HCT116 (cell line): Measurements from ENCODE around the gene EMILIN2. TPM values are rescaled to one million over a fixed set of nuclear protein-coding genes. Genes with fewer than 3 reads are reported as not detected.
"Not testable (repeated sequence)": the region's sequence is repeated elsewhere in the genome, so short reads cannot be mapped to it uniquely, and the experiment has no call there.

Experiments
- ATAC-seq: fragments of 200-7000 bp; cut with Tn5 transposase; 2 replicates; pipeline ENCODE4 v1.9.1; 2020; ENCODE audit warnings: mild to moderate bottlenecking, moderate library complexity
- BruUV-seq: library from RNA; stranded (reverse); fragments of 400-500 nt; replicated peaks from 2 replicates; lab custom pipeline; 2021; lab: Mats Ljungman, UMichigan
- CTCF ChIA-PET: fragments of 300-600 bp; sonication (Branson Sonifier 250); formaldehyde crosslinking; loops from one replicate; lab custom pipeline; 2021; ENCODE audit warnings: antibody characterized with exemption; lab: Charles Lee
- POLR2A ChIA-PET: fragments of 300-600, 350-600 bp; sonication (Branson Sonifier 250); formaldehyde crosslinking; loops from one replicate; lab custom pipeline; 2021; ENCODE audit warnings: antibody characterized with exemption; lab: Charles Lee
- RAD21 ChIA-PET, 2 experiments: fragments of 300-600 bp; sonication (Branson Sonifier 250); formaldehyde crosslinking; loops; one replicate each; lab custom pipeline; 2023; ENCODE audit warnings: low total read pairs in 2 of 2; ENCODE audit not compliant: uncharacterized antibody in 2 of 2, unreplicated experiment in 2 of 2, low non-redundant PET in 1 of 2; lab: Charles Lee
- DNase-seq: peaks from one replicate; pipeline ENCODE4 v3.0.0-alpha.2; 2010; ENCODE audit warnings: low read depth, low spot score
- H2AFZ ChIP-seq: fragments of 200-600 bp; shearing (Covaris generic), sonication (generic); 2 replicates; pipeline ENCODE4 v1.6.1; 2017; ENCODE audit warnings: low read depth, mixed run types, mixed read lengths, antibody characterized with exemption, low read length; ENCODE audit not compliant: poor library complexity, severe bottlenecking
- H3K27ac ChIP-seq: 2 replicates; pipeline ENCODE4 v1.5.1; 2012; ENCODE audit warnings: low read depth, low read length
- H3K27me3 ChIP-seq: fragments of 200-600 bp; sonication (generic); 2 replicates; pipeline ENCODE4 v1.6.1; 2016; ENCODE audit warnings: mixed run types, low read length, mixed read lengths; ENCODE audit not compliant: insufficient read depth
- H3K36me3 ChIP-seq, 2 experiments: fragments of 200-500 bp in 1 of 2; fragments of 200-600 bp in 1 of 2; sonication (Bioruptor generic) in 1 of 2; sonication (generic) in 1 of 2; 2 replicates each; pipeline versions ENCODE4 v1.5.1 to v1.6.1; 2014 to 2016; ENCODE audit warnings: low read length in 2 of 2, inconsistent platforms in 1 of 2, mixed read lengths in 1 of 2, mixed run types in 1 of 2; ENCODE audit not compliant: insufficient read depth in 2 of 2, control insufficient read depth in 1 of 2
- H3K4me1 ChIP-seq, 2 experiments: fragments of 200-600 bp in 1 of 2; sonication (generic) in 1 of 2; 2 replicates each; pipeline versions ENCODE4 v1.5.1 to v1.6.1; 2012 to 2017; ENCODE audit warnings: low read length in 2 of 2, inconsistent platforms in 1 of 2, mild to moderate bottlenecking in 1 of 2, mixed read lengths in 1 of 2, mixed run types in 1 of 2, moderate library complexity in 1 of 2; ENCODE audit not compliant: insufficient read depth in 2 of 2, control insufficient read depth in 1 of 2
- H3K4me2 ChIP-seq: fragments of 200-600 bp; sonication (generic); 2 replicates; pipeline ENCODE4 v1.6.1; 2017; ENCODE audit warnings: mixed run types, low read length, mixed read lengths
- H3K4me3 ChIP-seq, 2 experiments: fragments of 200-600 bp in 1 of 2; sonication (generic) in 1 of 2; replicated peaks in 1 of 2; 2 replicates each; pipeline ENCODE4 v1.5.1; 2011 to 2016; ENCODE audit warnings: low read length in 2 of 2, control low read depth in 1 of 2, low read depth in 1 of 2, mild to moderate bottlenecking in 1 of 2, mixed read lengths in 1 of 2, mixed run types in 1 of 2
- H3K79me2 ChIP-seq: fragments of 200-600 bp; sonication (generic); 2 replicates; pipeline ENCODE4 v1.6.1; 2017; ENCODE audit warnings: mild to moderate bottlenecking, mixed run types, low read length, moderate library complexity, mixed read lengths; ENCODE audit not compliant: insufficient read depth
- H3K9ac ChIP-seq: fragments of 200-600 bp; sonication (generic); 2 replicates; pipeline ENCODE4 v1.6.1; 2016; ENCODE audit warnings: low read length, mixed read lengths
- H3K9me2 ChIP-seq: fragments of 200-600 bp; sonication (generic), shearing (Covaris generic); 2 replicates; pipeline ENCODE4 v1.6.1; 2017; ENCODE audit warnings: mixed run types, mild to moderate bottlenecking, moderate library complexity; ENCODE audit not compliant: insufficient read depth
- H3K9me3 ChIP-seq, 2 experiments: fragments of 200-500 bp in 1 of 2; fragments of 200-600 bp in 1 of 2; sonication (Bioruptor generic) in 1 of 2; sonication (generic) in 1 of 2; 2 replicates each; pipeline ENCODE4 v1.6.1; 2014 to 2017; ENCODE audit warnings: low read length in 2 of 2, mixed read lengths in 2 of 2, inconsistent platforms in 1 of 2, low read depth in 1 of 2, mild to moderate bottlenecking in 1 of 2, mixed run types in 1 of 2, moderate library complexity in 1 of 2; ENCODE audit not compliant: control insufficient read depth in 1 of 2, insufficient read depth in 1 of 2
- H4K20me1 ChIP-seq: fragments of 200-600 bp; sonication (generic), shearing (Covaris generic); 2 replicates; pipeline ENCODE4 v1.6.1; 2017; ENCODE audit warnings: mixed run types, mild to moderate bottlenecking, moderate library complexity; ENCODE audit not compliant: insufficient read depth
- CBX3 ChIP-seq: IDR thresholded peaks from 2 replicates; pipeline ENCODE4 v1.6.1; 2012; ENCODE audit warnings: low read depth
- CEBPB ChIP-seq: IDR thresholded peaks from 2 replicates; pipeline ENCODE4 v1.6.1; 2012; ENCODE audit warnings: low read depth
- CTCF ChIP-seq, 3 experiments: fragments of 200-600 bp in 1 of 3; sonication (generic) in 1 of 3; IDR thresholded peaks in 2 of 3; conservative IDR thresholded peaks in 1 of 3; 2 replicates each; pipeline ENCODE4 v1.5.1; 2012 to 2017; ENCODE audit warnings: low read depth in 2 of 3, low read length in 2 of 3, antibody characterized with exemption in 1 of 3, borderline replicate concordance in 1 of 3, control low read depth in 1 of 3, mild to moderate bottlenecking in 1 of 3, mixed read lengths in 1 of 3, mixed run types in 1 of 3, moderate library complexity in 1 of 3; ENCODE audit not compliant: insufficient read depth in 1 of 3
- ELF1 ChIP-seq: IDR thresholded peaks from 2 replicates; pipeline ENCODE4 v1.6.1; 2012; ENCODE audit warnings: low read depth, borderline replicate concordance
- EZH2 ChIP-seq: fragments of 200-600 bp; sonication (generic); IDR thresholded peaks from 2 replicates; pipeline ENCODE4 v1.6.1; 2017; ENCODE audit warnings: antibody characterized with exemption, mixed run types
- EZH2phosphoT487 ChIP-seq: fragments of 200-600 bp; IDR thresholded peaks from 2 replicates; pipeline ENCODE4 v1.6.1; 2018; ENCODE audit warnings: antibody characterized with exemption, borderline replicate concordance
- MAX ChIP-seq: IDR thresholded peaks from 2 replicates; pipeline ENCODE4 v1.6.1; 2012
- POLR2A ChIP-seq: IDR thresholded peaks from 2 replicates; pipeline ENCODE4 v1.7.0; 2011; ENCODE audit warnings: borderline replicate concordance; ENCODE audit not compliant: insufficient read depth, insufficient read length; ENCODE audit errors: extremely low read depth
- TCF7L2 ChIP-seq: IDR thresholded peaks from 2 replicates; pipeline ENCODE4 v1.7.0; 2011; ENCODE audit warnings: borderline replicate concordance, inconsistent platforms; ENCODE audit not compliant: insufficient read depth, insufficient read length; ENCODE audit errors: extremely low read depth
- ZBTB33 ChIP-seq: IDR thresholded peaks from 2 replicates; pipeline ENCODE4 v1.6.1; 2011; ENCODE audit warnings: mild to moderate bottlenecking, low read length, moderate library complexity; ENCODE audit not compliant: insufficient replicate concordance; ENCODE audit errors: extremely low read depth
- ZFX ChIP-seq: fragments of 450-650 bp; IDR thresholded peaks from 2 replicates; pipeline ENCODE4 v1.6.1; 2017
- intact Hi-C: fragments of 100-400 bp; cut with micrococcal nuclease; formaldehyde crosslinking; loops from 2 replicates; pipeline ENCODE4 v1.10.0; 2022
- total RNA-seq: library from RNA; stranded (reverse); gene quantifications from one replicate; pipeline ENCODE4 v1.2.1, GENCODE V29; 2021; ENCODE audit not compliant: unreplicated experiment

Gene EMILIN2
- total RNA-seq, 1 experiment from 2014 or later, result 23.4 TPM

- H3K27ac ChIP-seq, DNase-seq, H3K9me3 ChIP-seq, ATAC-seq, intact Hi-C loops, BruUV-seq, H3K4me3 ChIP-seq, H3K27me3 ChIP-seq, H3K9ac ChIP-seq, H3K4me1 ChIP-seq, RAD21 ChIA-PET, H2AFZ ChIP-seq, POLR2A ChIA-PET, H3K9me2 ChIP-seq, H3K79me2 ChIP-seq, H3K4me2 ChIP-seq, CTCF ChIA-PET, H3K36me3 ChIP-seq, H4K20me1 ChIP-seq: not testable (repeated sequence)
Measured at GRCh38 chr18:2809666-2810183, 37.1 kb upstream of the EMILIN2 start.

GRCh38 chr18:2811416-2811815 lies 35.4 kb upstream of the EMILIN2 start:
- Histone ChIP-seq H3K9me2 (no peaks in the 10 kb centered on the region), H3K27me3 (no peaks in the 10 kb centered on the region), H3K4me2 (no peak overlapping the region), H3K79me2 (no peaks in the 10 kb centered on the region), H2AFZ (no peak overlapping the region), H3K4me1 (no peaks in the 10 kb centered on the region), H3K9ac (no peak overlapping the region), H3K4me3 (no peak overlapping the region), H3K36me3 (no peaks in the 10 kb centered on the region), H3K9me3 (no peaks in the 10 kb centered on the region; a peak in 1 of 4 replicates), H4K20me1 (no peaks in the 10 kb centered on the region), H3K27ac (no peak overlapping the region)
- ChIA-PET POLR2A (no interaction called here), RAD21 (no interaction called here), CTCF (no interaction called here)
- ATAC-seq (no peak), DNase-seq (no peak)
- no peak for TF ChIP-seq TCF7L2
- no peak for TF ChIP-seq CTCF (IDR thresholded peaks at IDR 0.05 in 2 of 3, conservative IDR thresholded peaks at IDR 0.05 in 1 of 3; ENCODE audit: borderline replicate concordance in 1 of 3, insufficient read depth in 1 of 3, low read depth in 2 of 3, low read length in 2 of 3)
- TF ChIP-seq POLR2A, result no peak
- no peak for TF ChIP-seq MAX
- no peak for TF ChIP-seq EZH2
- no peak for TF ChIP-seq ZBTB33
- TF ChIP-seq CEBPB, result no peak
- TF ChIP-seq ZFX, result no peak
- no peak for TF ChIP-seq CBX3
- no peak for TF ChIP-seq ELF1
- TF ChIP-seq EZH2phosphoT487, result no peak
- intact Hi-C loops, result no loop called here
- no TSS peak for BruUV-seq
